Activated T-helper 2 cell treated with anti-CD3 and anti-CD28 coated beads, Interferon-gamma antibody, Interleukin-2, Interleukin-4, amounts not matched to agents 10 μg/mL and 5 μg/mL and 100 μg/mL, durations not matched to agents 14 hours and 24 hours and 36 hours (primary cell): ENCODE measurements around the gene OAS3. TPM values are rescaled to one million over a fixed set of nuclear protein-coding genes. Genes with fewer than 3 reads are reported as not detected.

Source experiments
- total RNA-seq: library from RNA; stranded (reverse); gene quantifications from 2 replicates; pipeline ENCODE4 v1.2.3, GENCODE V29; 2022

Gene OAS3
- total RNA-seq, 1 donor from 2014 or later = 29.6 TPM

Other genes starting within 250 kb of the OAS3 start
- gene RPH3A, start 146.7 kb upstream of the OAS3 start, total RNA-seq = not detected in 2 replicates
- 17.7 and 17.8 TPM in 2 replicates for gene OAS1, start 31.5 kb upstream of the OAS3 start, total RNA-seq
- gene OAS2, start 40.0 kb downstream of the OAS3 start, total RNA-seq = 86.4 and 88.3 TPM in 2 replicates
- gene DTX1, start 118.3 kb downstream of the OAS3 start, total RNA-seq = 0.16 TPM in 1 of 2 replicates, not detected in the other
- gene RASAL1, start 197.3 kb downstream of the OAS3 start, total RNA-seq = 2.2 TPM in 2 replicates
- gene CFAP73, start 211.2 kb downstream of the OAS3 start, total RNA-seq = 0.14 TPM in 1 of 2 replicates, not detected in the other
- gene DDX54, start 247.0 kb downstream of the OAS3 start, total RNA-seq = 115 and 118 TPM in 2 replicates
- gene RITA1, start 247.2 kb downstream of the OAS3 start, total RNA-seq = 26.8 and 27.2 TPM in 2 replicates